NCI-H526 (cell line): Measurements from ENCODE around the gene PPP1R27.
A peak's percentile ranks its signal among the peaks of the same experiment; 100 is the strongest.

Source experiments
- DNase-seq, 2 experiments: peaks; one replicate each; lab custom pipeline; 2025; lab: John Stamatoyannopoulos, UW

The PPP1R27 gene

DNA sequence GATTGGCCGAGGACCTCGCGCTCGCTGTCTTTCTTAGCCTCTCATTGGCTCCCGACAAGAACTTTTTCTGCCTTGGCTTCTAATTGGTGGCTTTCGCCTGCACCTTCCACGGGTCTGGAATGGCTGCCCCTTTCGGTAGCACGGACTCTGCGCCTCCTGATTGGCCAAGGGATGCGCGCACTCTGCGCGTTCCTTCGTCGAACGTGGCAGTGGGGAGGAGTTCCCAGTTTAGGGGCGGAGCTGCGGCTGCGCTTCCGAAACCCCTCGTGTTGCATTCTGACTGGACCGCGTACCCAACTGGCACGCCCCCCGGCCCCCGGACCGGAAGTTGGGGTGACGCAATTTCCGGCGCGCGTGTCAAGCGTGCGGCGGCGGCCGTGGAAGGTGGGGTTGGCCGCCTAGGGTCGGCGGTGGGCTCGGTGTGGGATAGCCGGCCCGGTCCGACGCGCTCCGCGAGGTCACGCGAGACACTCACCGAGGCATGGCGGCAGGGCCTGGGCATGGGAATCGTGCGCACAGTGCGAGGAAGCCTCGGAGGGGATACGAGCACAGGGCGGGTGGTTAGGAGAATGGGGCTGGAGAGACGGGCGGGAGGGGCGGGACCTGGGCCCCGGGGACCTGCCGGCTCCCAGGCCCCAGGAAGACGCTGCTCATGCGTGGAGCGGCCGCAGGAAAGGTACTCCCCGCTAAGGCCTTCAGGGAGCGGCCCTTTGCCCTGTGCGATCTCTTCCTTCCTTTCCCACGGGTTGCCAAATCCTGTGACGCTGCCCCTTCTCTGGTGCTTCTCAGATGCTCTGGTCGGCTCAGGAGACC, 26.1 kb upstream of the PPP1R27 start:
- DNase-seq: peak; percentile 100

- DNase-seq: peak in 1 of 2 experiments; percentile 47
These were observed 25.3 kb upstream of the PPP1R27 start, which contains the start of gene P4HB for GRCh38 chr17:81859906-81860755. TSS of gene P4HB (minus strand) at chr17:81860535. CDS start at chr17:81860471, 64 bp downstream.

GRCh38 chr17:81858967-81859905, 24.4 kb upstream of the PPP1R27 start:
- no peak for DNase-seq

GRCh38 chr17:81858170-81858966, 23.5 kb upstream of the PPP1R27 start:
- DNase-seq: peak in 1 of 2 experiments; percentile 59

DNA sequence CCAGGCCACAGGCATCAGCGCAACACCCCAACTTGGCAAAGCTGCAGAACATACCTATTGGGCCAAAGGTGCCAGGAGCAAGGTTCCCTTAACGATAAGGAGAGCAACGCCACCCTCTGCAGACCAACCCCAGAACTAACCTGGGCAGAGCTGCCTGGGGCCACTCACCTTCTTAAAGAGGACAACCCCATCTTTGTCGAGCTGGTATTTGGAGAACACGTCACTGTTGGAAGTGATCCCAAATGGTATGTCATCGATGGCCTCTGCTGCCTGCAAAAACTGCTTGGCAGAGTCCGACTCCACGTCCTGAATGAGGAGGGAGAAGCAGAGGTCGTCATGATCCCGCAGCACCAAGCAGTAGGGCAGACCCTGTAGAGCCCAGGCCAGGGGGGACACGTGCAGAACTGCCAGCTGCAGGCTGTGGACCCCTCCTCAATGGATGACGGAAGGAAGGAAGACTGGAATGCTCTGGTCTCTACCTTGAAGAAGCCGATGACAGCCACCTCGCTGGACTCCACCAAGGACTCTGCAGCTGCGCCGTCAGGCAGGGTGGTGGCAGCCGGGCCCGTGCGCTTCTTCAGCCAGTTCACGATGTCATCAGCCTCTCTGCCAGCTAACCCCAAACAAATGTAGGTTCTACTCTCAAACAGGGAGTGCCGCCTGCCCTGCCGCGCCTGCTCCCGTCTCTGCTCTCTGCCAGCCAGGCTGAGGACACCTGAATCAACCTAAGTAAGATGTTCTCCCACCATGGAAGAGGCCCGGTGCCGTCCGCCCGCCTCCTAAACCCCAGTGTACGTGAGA, 20.3 kb upstream of the PPP1R27 start:
- DNase-seq: peak in 1 of 2 experiments; percentile 29

DNA sequence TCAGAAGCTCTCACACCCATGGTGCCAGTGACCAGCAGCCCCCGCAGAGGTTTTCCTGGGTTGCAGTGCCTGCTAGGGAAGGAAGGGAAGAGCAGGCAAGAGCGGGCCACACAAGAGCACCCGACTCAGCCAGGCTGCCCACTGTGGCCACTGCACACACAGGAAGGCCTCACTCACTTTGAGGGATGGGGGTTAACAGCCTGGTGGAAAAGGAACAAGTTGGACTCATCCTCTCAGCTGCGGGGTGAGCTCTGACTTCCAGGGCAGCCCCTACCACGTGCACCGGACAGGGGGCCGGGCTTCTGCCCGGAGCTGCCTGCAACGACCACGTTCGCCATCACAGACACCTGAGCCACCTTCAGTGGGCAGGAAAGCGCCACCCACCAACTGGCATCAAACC, 17.4 kb upstream of the PPP1R27 start:
- no peak for DNase-seq

DNA sequence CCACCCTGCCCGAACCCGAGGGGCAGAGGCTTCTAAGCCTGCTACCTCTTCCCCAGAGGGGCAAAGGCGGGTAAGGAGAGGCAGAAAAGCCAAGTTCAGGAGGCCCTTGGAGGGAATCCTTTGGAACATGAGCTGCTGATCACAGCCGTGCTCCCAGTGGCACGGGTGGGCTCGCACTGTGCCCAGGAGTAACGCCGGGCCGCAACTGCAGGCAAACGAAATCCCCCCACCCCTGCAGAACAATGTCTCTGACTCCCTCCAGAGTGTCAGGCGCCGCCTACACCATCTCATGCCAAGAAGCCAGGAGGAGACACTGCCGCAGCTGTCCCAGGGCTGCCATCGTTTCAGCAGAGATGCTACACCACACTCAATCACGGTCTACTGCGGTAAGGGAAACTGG, 16.6 kb upstream of the PPP1R27 start:
- no peak for DNase-seq

DNA sequence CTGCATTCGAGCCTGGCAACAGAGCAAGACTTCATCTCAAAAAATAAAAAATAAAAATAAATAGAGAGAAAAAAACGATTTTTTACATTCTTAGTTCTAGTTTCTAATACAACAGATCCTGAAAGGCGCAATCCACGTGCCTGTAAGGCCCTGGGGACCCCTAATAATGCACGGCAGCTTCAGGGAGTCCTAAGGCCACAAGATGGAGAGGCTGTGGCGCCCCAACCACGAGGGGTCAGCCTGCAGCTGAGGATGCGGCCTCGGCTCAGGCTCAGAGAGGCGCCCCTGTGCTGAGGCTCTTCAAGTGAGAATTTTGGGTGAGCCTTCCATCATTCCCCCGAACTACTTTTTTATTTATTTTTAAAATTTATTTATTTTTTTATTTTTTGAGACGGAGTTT, 14.6 kb upstream of the PPP1R27 start:
- DNase-seq: no peak

DNA sequence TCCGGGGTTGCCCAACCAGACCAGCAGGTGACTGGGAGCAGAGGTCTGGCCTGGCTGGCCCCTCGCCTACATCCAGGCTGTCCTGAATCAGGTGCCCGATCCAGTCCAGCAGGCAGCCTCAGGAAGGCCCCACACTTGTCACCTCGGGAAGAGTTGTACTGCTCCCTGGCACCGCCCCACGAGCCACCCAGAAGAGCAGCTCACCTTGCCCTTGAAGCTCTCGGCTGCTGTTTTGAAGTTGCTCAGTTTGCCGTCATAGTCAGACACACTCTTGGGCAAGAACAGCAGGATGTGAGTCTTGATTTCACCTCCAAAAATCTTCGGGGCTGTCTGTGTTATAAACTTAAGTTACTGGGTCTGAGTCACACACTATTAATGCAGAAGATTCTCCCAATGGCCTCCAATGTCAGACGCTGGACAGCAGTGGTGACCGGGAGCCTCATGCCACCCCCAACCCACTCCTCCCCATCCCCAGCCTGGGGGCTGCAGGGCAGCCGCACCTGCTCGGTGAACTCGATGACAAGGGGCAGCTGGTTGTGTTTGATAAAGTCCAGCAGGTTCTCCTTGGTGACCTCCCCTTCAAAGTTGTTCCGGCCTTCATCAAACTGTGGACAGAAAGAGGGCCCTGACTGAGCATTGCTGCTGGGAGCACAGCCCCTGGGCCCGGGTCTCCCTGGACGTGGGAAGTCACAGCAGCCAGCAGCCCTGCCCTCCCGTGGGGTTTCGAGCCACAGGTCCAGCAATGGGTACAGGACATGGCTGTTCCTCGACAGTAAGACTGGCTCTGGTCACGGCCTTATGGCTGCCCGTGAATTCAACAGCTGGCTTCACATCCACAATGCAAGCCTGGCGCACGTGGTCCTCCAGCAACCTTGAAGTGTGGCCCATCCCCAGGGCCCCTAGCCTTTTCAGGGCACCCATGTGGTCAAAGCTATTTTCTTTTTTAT, 12.2 kb upstream of the PPP1R27 start:
- DNase-seq: no peak

DNA sequence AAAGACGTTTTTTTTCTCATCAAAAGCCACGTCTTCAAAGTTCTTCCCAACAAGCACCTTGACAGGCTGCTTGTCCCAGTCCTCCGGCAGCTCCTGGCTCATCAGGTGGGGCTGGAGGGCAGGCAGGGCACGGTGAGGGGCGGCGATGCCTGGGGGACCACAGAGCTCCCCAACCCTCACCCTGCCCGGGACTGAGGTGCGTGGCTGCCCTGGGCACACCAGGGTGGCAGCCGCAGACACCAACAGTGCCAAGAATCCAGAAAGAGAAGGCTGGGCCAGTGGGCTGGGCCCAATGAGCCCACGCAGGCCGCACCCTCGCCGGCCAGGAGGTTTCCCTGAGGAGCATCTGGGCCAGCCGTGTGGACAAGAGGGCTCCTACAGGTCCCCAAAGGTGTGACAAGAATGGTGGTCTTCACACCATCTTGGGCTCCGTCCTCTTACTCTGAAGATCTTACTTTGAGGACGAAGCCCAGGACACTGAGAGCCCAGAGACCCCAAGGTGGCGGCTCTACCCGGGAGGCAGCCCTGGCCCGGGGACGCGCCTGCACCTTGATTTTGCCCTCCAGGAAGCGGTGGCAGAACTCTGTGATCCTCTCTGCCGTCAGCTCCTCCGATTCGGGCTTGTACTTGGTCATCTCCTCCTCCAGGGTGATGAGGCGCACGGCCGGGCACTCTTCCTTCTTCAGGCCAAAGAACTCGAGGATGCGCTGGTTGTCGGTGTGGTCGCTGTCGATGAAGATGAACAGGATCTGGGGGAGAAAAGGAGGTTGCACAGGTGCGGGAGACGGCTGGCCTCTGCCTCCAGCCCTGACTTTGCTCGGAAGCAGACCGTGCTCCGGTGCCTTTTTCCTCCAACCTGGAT, 11.3 kb upstream of the PPP1R27 start:
- no peak for DNase-seq

- DNase-seq: no peak
These were observed 10.5 kb upstream of the PPP1R27 start for GRCh38 chr17:81845361-81845760.

- no peak for DNase-seq
These were observed 10.0 kb upstream of the PPP1R27 start for GRCh38 chr17:81844887-81845286.

GRCh38 chr17:81844327-81844851, 9.5 kb upstream of the PPP1R27 start:
- DNase-seq: no peak

- no peak for DNase-seq
These were observed 9.0 kb upstream of the PPP1R27 start for GRCh38 chr17:81843713-81844326.

DNA sequence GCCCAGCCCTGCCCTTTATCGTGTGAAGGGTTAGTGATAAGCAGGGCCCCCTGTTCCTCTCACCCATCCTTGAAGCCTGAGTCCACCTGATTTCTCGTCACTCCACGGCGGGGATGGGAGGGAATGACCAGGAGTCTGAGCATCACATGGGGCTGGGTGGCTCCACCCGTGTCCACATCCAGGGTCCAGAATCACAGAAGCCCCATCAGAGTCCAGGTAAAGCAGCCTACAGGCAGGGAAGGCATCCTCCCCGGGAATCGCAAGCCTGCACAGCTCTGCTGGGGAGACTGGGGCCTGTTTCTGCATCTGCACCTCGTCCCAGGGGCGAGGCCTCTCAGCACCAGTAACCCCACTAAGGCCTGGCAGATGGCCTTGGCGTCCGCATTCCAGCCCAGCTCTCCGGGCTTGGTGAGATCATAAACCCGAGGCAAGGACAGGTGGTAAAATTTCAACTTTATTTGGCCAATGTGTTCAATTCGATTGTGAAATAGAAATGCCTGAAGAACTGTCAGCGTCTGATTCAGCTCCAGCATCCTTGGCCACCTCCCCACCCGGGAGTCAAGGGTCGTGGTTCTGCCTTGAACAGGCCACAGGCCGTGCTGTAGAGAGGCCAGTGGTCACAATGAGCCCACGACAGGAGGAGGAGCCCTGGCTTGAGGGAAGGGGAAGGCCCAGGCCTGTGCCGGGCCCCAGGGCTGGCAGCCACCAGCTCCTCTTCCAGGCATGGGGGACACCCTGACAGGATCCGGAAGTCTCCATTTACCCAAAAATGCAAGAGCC, 8.1 kb upstream of the PPP1R27 start:
- no peak for DNase-seq

GRCh38 chr17:81842378-81842724, 7.5 kb upstream of the PPP1R27 start:
- no peak for DNase-seq

GRCh38 chr17:81841866-81842265, 7.0 kb upstream of the PPP1R27 start:
- DNase-seq: no peak
